ENCODE measurements around the gene ACTRT3.

ACTRT3 gene

GRCh38 chr3:169769287-169770181 lies at the start of gene ACTRT3:
Gene ACTRT3, minus strand, starts transcription at chr3:169769561. Its CDS starts 41 bp downstream, at chr3:169769520.
- peak; percentile 40 to 92 (median 59) for DNase-seq
- intact Hi-C loops (cut with DNase I): loop anchor here (10.0 kb wide), 1 partner anchor 195 kb away; the partner anchor contains the start of gene SEC62

GRCh38 chr3:169818316-169818715 lies 49.0 kb upstream of the ACTRT3 start:
- intact Hi-C loops (cut with DNase I): no loop called here
- no peak for DNase-seq

- DNase-seq: no peak
- intact Hi-C loops (cut with DNase I): no loop called here
Measured at GRCh38 chr3:169815590-169816150, 46.3 kb upstream of the ACTRT3 start.

- intact Hi-C loops (cut with DNase I): no loop called here
- DNase-seq: no peak
Measured at GRCh38 chr3:169813757-169814517, 44.6 kb upstream of the ACTRT3 start.

GRCh38 chr3:169813278-169813677 lies 43.9 kb upstream of the ACTRT3 start:
- no peak for DNase-seq
- intact Hi-C loops (cut with DNase I): no loop called here

- peak; percentile 61 to 96 (median 76) for DNase-seq
- intact Hi-C loops (cut with DNase I): no loop called here
Measured at GRCh38 chr3:169812332-169813235, 43.2 kb upstream of the ACTRT3 start, which contains the start of the genes LRRC34 and LRRIQ4. Gene LRRC34, minus strand, starts transcription at chr3:169812904. Its CDS starts 356 bp downstream, at chr3:169812548. Gene LRRIQ4, plus strand, starts transcription at chr3:169812870. Its CDS starts 9,052 bp downstream, at chr3:169821922.

- peak in 4 of 10 donors; percentile 12 to 72 (median 20) for DNase-seq
- intact Hi-C loops (cut with DNase I): no loop called here
Measured at GRCh38 chr3:169811631-169812331, 42.4 kb upstream of the ACTRT3 start.

- DNase-seq: no peak
- intact Hi-C loops (cut with DNase I): no loop called here
Measured at GRCh38 chr3:169809230-169809795, 40.0 kb upstream of the ACTRT3 start.

GRCh38 chr3:169804681-169805080 lies 35.3 kb upstream of the ACTRT3 start:
- no peak for DNase-seq
- intact Hi-C loops (cut with DNase I): no loop called here

- intact Hi-C loops (cut with DNase I): no loop called here
Measured at GRCh38 chr3:169792359-169792758, 23.0 kb upstream of the ACTRT3 start.

GRCh38 chr3:169790687-169791429 lies 21.5 kb upstream of the ACTRT3 start:
- DNase-seq: no peak
- intact Hi-C loops (cut with DNase I): no loop called here

More at GRCh38 chr3:169792359-169792758, 23.0 kb upstream of the ACTRT3 start:
- no peak for DNase-seq

GRCh38 chr3:169790219-169790618 lies 20.9 kb upstream of the ACTRT3 start:
- intact Hi-C loops (cut with DNase I): no loop called here
- DNase-seq: no peak

- DNase-seq: no peak
- intact Hi-C loops (cut with DNase I): no loop called here
Measured at GRCh38 chr3:169787791-169788190, 18.4 kb upstream of the ACTRT3 start.

- intact Hi-C loops (cut with DNase I): no loop called here
- no peak for DNase-seq
Measured at GRCh38 chr3:169787120-169787519, 17.8 kb upstream of the ACTRT3 start.

GRCh38 chr3:169781209-169781855 lies 12.0 kb upstream of the ACTRT3 start:
- no peak for DNase-seq
- intact Hi-C loops (cut with DNase I): no loop called here

- intact Hi-C loops (cut with DNase I): no loop called here
Measured at GRCh38 chr3:169780742-169781141, 11.4 kb upstream of the ACTRT3 start.

GRCh38 chr3:169777822-169778221 lies 8.5 kb upstream of the ACTRT3 start:
- intact Hi-C loops (cut with DNase I): loop anchor here (10.0 kb wide), 1 partner anchor 187 kb away; the partner anchor contains the start of gene SEC62

More at GRCh38 chr3:169780742-169781141, 11.4 kb upstream of the ACTRT3 start:
- DNase-seq: no peak

More at GRCh38 chr3:169777822-169778221, 8.5 kb upstream of the ACTRT3 start:
- DNase-seq: no peak
